ENCODE data around the gene CNOT9.

DNA sequence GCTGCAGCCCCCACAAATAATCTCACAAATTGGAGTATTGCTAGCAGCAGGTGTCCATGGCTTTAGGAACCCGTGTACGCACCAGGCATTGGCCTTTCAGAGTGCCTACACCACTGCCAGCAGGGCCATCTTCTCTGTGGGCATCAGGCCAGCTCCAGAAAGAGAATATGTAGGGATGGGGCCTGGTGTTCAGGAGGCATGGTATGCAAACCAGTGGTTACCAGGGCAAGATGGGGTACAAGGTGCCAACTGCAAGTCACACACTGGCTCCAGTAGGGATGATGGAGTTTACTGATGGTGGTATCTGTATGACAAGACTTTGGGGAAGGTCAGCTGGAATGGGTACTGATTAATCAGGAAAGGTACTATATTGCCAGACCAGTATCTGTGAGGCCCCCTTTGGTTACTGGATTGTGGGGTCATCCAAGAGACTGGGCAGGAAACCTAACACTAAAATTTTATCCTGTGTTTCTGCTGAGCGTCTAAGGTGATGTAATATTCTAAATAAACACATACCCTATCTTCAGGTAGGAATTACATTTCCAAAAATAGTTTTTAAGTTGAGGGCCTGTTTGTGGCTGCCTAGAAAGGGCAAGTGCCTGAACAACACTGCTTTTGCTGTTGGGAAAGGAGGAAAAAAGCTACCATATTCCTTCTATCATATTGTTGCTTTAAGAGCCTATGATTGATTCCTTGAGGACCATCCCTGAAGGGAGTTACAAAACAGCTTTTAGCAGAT lies 9.0 kb downstream of the CNOT9 start:
- TF ChIP-seq POU2F2 (IDR thresholded peaks at IDR 0.05; ENCODE audit: low read depth, low read length) (no peak), POLR2AphosphoS5 (IDR thresholded peaks at IDR 0.05; ENCODE audit: low read depth, low read length) (no peak), POLR2A (IDR thresholded peaks at IDR 0.05; ENCODE audit: low read depth, low read length) (no peak; the same call in 1 of the 2 replicates), SPI1 (IDR thresholded peaks at IDR 0.05; ENCODE audit: low read depth, low read length) (no peak), TAF1 (IDR thresholded peaks at IDR 0.05; ENCODE audit: low read depth, low read length) (no peak)

Data from GM12891 (cell line).